Esophagus muscularis mucosa (tissue), 4 donors: ENCODE data around the gene RGS12.

Experiments
- CTCF ChIP-seq, 3 experiments: fragments of 200-600 bp in 2 of 3; fragments of 450-650 bp in 1 of 3; sonication (generic) in 2 of 3; IDR thresholded peaks; one replicate each; pipeline ENCODE4 v1.5.1; 2017 to 2019; ENCODE audit warnings: antibody characterized with exemption in 3 of 3, mild to moderate bottlenecking in 2 of 3, moderate library complexity in 1 of 3
- EP300 ChIP-seq: sonication (generic); formaldehyde crosslinking; IDR thresholded peaks from one replicate; pipeline ENCODE4 v1.6.1; 2017; ENCODE audit warnings: antibody characterized with exemption
- POLR2A ChIP-seq: fragments of 450-650 bp; IDR thresholded peaks from one replicate; pipeline ENCODE4 v1.6.1; 2017; ENCODE audit warnings: antibody characterized with exemption, moderate library complexity, mild to moderate bottlenecking, low read depth
- POLR2AphosphoS5 ChIP-seq, 2 donors: sonication (generic); formaldehyde crosslinking; IDR thresholded peaks; one replicate each; pipeline ENCODE4 v1.6.1; 2017; ENCODE audit warnings: antibody characterized with exemption in 2 of 2

DNA sequence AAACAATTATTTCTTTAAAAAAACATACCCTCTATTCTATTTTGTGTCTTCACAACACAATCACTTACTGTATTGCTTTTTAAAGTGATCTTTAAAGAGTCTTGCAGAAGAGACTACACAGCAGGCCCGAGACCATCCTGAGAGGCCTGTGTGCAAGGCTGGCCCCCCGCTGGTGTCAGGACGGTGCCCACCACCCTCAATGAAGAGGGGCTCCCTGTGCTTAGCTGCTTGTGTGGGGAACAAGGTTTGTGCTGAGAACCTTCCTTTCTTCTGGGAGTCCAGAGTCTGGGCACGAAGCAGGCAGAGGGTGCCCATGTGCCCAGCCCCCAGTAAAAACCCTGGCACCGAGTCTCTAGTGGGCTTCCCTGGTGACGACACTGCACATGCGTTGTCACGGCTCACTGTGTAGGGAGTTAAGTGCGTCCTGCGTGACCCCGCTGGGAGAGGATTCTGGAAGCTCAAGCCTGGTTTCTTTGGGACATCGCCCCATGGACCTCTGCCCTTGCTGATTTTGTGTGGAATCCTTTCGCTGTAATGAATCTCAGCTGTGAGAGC is 22.0 kb downstream of the RGS12 start:
- TF ChIP-seq CTCF (IDR thresholded peaks at IDR 0.05) (no peak), POLR2A (no peak), POLR2AphosphoS5 (IDR thresholded peaks at IDR 0.05) (no peak), EP300 (no peak)
